K562 (cell line): Measurements from ENCODE around the gene DNAJC6. TPM values are rescaled to one million over a fixed set of nuclear protein-coding genes. Genes with fewer than 3 reads are reported as not detected.

Experiments used
- ATAC-seq: fragments of 200-7000 bp; cut with Tn5 transposase; 3 replicates; pipeline ENCODE4 v1.9.1; 2020; ENCODE audit warnings: moderate library complexity
- BruUV-seq: library from RNA; stranded (reverse); fragments of 400-500 nt; replicated peaks from 2 replicates; lab custom pipeline; 2021; lab: Mats Ljungman, UMichigan
- CTCF ChIA-PET: fragments of 300-600 bp; formaldehyde crosslinking; extraction: SDS; loops from one replicate; lab custom pipeline; 2021; ENCODE audit warnings: low intra/inter-chr PET ratio; lab: Yijun Ruan, JAX
- POLR2A ChIA-PET: fragments of 300-600, 350-650 bp; sonication (Branson Sonifier 250); formaldehyde crosslinking; extraction: SDS; loops from one replicate; lab custom pipeline; 2021; ENCODE audit warnings: antibody characterized with exemption, inconsistent platforms; lab: Yijun Ruan, JAX
- DNase-seq, 4 experiments: peaks; one replicate each; pipeline versions ENCODE4 v3.0.0 to v3.0.0-alpha.2; 2011 to 2018; ENCODE audit warnings: low spot score in 3 of 4, mixed read lengths in 3 of 4; ENCODE audit errors: extremely low read depth in 1 of 4
- FAIRE-seq: peaks from 2 replicates; lab custom pipeline; 2011; peaks lifted over from hg19 to GRCh38; lab: Jason Lieb, UNC
- H2AFZ ChIP-seq: 2 replicates; pipeline ENCODE4 v1.6.0; 2011; ENCODE audit warnings: low read depth, low read length, control low read depth, inconsistent platforms
- H3K27ac ChIP-seq: fragments of 200-600 bp; 3 replicates; pipeline ENCODE4 v1.8.0; 2011; ENCODE audit warnings: low read depth, mild to moderate bottlenecking, control low read depth, inconsistent platforms, low read length, moderate library complexity, mixed read lengths; ENCODE audit errors: extremely low read depth
- H3K27me3 ChIP-seq, 2 experiments: fragments of 300-600 bp in 1 of 2; 2 replicates in 1 of 2; 3 replicates in 1 of 2; pipeline versions ENCODE4 v1.6.0 to v1.8.0; 2011; ENCODE audit warnings: inconsistent platforms in 2 of 2, low read length in 2 of 2, mild to moderate bottlenecking in 1 of 2, mixed read lengths in 1 of 2, moderate library complexity in 1 of 2; ENCODE audit not compliant: control insufficient read depth in 2 of 2, insufficient read depth in 2 of 2
- H3K36me3 ChIP-seq: fragments of 300-600 bp; 3 replicates; pipeline ENCODE4 v1.8.0; 2011; ENCODE audit warnings: mild to moderate bottlenecking, low read length, inconsistent platforms; ENCODE audit not compliant: control insufficient read depth, insufficient read depth
- H3K4me1 ChIP-seq, 2 experiments: fragments of 200-600 bp in 1 of 2; replicated peaks in 1 of 2; 2 replicates in 1 of 2; 3 replicates in 1 of 2; pipeline versions ENCODE4 v1.5.1 to v1.8.0; 2011; ENCODE audit warnings: inconsistent platforms in 2 of 2, low read length in 2 of 2, mild to moderate bottlenecking in 1 of 2, mixed read lengths in 1 of 2, moderate library complexity in 1 of 2; ENCODE audit not compliant: control insufficient read depth in 2 of 2, insufficient read depth in 2 of 2
- H3K4me2 ChIP-seq: 2 replicates; pipeline ENCODE4 v1.6.1; 2011; ENCODE audit warnings: low read length, control low read depth, inconsistent platforms, mixed read lengths; ENCODE audit not compliant: insufficient read depth
- H3K4me3 ChIP-seq: fragments of 200-600 bp; sonication (generic), shearing (Covaris generic); 2 replicates; pipeline ENCODE4 v1.5.1; 2016; ENCODE audit warnings: control low read depth, inconsistent platforms
- H3K79me2 ChIP-seq: fragments of 200-600 bp; 3 replicates; pipeline ENCODE4 v1.8.0; 2011; ENCODE audit warnings: low read length, inconsistent platforms; ENCODE audit not compliant: control insufficient read depth, insufficient read depth
- H3K9ac ChIP-seq, 2 experiments: 2 replicates each; pipeline versions ENCODE4 v1.6.0 to v1.6.1; 2011; ENCODE audit warnings: low read depth in 2 of 2, low read length in 2 of 2, control low read depth in 1 of 2, inconsistent platforms in 1 of 2, mild to moderate bottlenecking in 1 of 2, mixed read lengths in 1 of 2; ENCODE audit not compliant: insufficient read depth in 1 of 2
- H3K9me1 ChIP-seq: one replicate; pipeline ENCODE4 v1.6.0; 2011; ENCODE audit warnings: inconsistent platforms, mild to moderate bottlenecking, low read length, moderate library complexity; ENCODE audit not compliant: control insufficient read depth, insufficient read depth
- H3K9me3 ChIP-seq: replicated peaks from 2 replicates; pipeline ENCODE4 v1.5.1; 2011; ENCODE audit warnings: low read depth, low read length, inconsistent platforms; ENCODE audit not compliant: control insufficient read depth, insufficient read depth
- H4K20me1 ChIP-seq: replicated peaks from 2 replicates; pipeline ENCODE4 v1.6.1; 2011; ENCODE audit warnings: low read length, inconsistent platforms, mixed read lengths; ENCODE audit not compliant: control insufficient read depth, insufficient read depth
- MEIS2 ChIP-seq: fragments of 450-650 bp; IDR thresholded peaks from 2 replicates; pipeline ENCODE4 v1.6.1; 2014; ENCODE audit warnings: mild to moderate bottlenecking; ENCODE audit not compliant: partially characterized antibody
- ZNF354B ChIP-seq: fragments of 250-450 bp; sonication (Bioruptor Pico); IDR thresholded peaks from 2 replicates; pipeline ENCODE4 v1.4.0; 2020
- ZNF707 ChIP-seq: fragments of 250-450 bp; sonication (Bioruptor Pico); conservative IDR thresholded peaks from 2 replicates; pipeline ENCODE4 v1.8.0; 2022; ENCODE audit warnings: inconsistent platforms, mild to moderate bottlenecking, moderate library complexity
- WGBS: fragments of 100-300 bp; shearing (Covaris generic); methylation state at CpG from one replicate; pipeline ENCODE4 v1.1.6; 2016; ENCODE audit warnings: low coverage, mixed read lengths; ENCODE audit not compliant: insufficient coverage; ENCODE audit errors: missing lambda C conversion rate; 5-methylcytosine and 5-hydroxymethylcytosine counted together
- in situ Hi-C: fragments of 300-500 bp; cut with MboI; formaldehyde crosslinking; loops from 4 replicates; pipeline ENCODE4 v1.15.0; 2018; ENCODE audit warnings: inconsistent platforms, mixed read lengths
- intact Hi-C: fragments of 100-400 bp; cut with micrococcal nuclease; formaldehyde crosslinking; loops from 2 replicates; pipeline ENCODE4 v1.14.2; 2022
- polyA plus RNA-seq, 8 experiments: library from polyadenylated mRNA; depleted of rRNA in 4 of 8; stranded (reverse) in 5 of 8; unstranded in 3 of 8; fragments of >200 nt; fragmentation: Nextera tagmentation in 2 of 8; fragmentation: Illumina TruSeq in 1 of 8; extraction: Ambion mirVana in 2 of 8; extraction: Trizol in 1 of 8; gene quantifications; 2 replicates each; pipeline versions ENCODE4 v1.2.1 to v1.2.3, GENCODE V29; 2011 to 2014; ENCODE audit warnings: inconsistent platforms in 1 of 8, missing spikeins in 1 of 8
- total RNA-seq, 7 experiments: library from RNA; depleted of rRNA in 6 of 7; stranded (reverse); fragments of >200 nt in 6 of 7; fragmentation: Illumina TruSeq in 2 of 7; extraction: Trizol in 2 of 7; gene quantifications; 2 replicates each; pipeline versions ENCODE4 v1.2.1 to v1.2.3, GENCODE V29; 2011 to 2021; ENCODE audit warnings: low replicate concordance in 1 of 7

Gene DNAJC6
- total and polyA plus RNA-seq, 9 of the 15 experiments (the other 6 are each of a cell fraction or from before 2014, with no cell fraction given) = 6.7 to 78.7 (median 28.0) TPM

DNA sequence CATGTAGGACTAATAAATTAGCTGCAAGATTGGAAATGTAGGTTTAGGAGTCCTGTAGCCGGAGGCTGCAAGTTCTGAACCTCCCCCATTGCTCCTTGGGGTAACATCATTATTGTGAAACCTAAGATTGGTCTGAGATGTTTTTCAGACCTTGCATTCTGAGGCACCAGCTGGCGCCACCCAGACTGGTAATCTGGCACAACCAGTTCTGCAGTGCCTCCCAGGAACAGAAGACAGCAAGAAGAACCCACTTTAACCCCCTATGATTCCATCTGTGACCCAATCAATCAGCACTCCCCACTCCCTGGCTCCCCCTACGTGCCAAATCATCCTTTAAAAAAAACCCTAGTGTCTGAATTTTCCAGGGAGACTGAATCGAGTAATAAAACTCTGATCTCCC lies 11.6 kb upstream of the DNAJC6 start:
- in situ Hi-C loops = no loop called here
- CTCF ChIA-PET = interaction anchor here (0.6 kb wide), 1 partner anchor 62 kb away, joined by 5 read pairs; no protein-coding TSS in a partner anchor
- Histone ChIP-seq H3K27ac (no peak overlapping the region), H3K27me3 (no peaks in the 10 kb centered on the region), H3K36me3 (peaks cover 44% of the 10 kb centered on the region), H3K9me1 (no peaks in the 10 kb centered on the region), H3K4me2 (no peak overlapping the region), H3K79me2 (peaks cover 82% of the 10 kb centered on the region), H3K9me3 (no peaks in the 10 kb centered on the region), H2AFZ (no peak overlapping the region), H4K20me1 (no peaks in the 10 kb centered on the region), H3K4me1 (peaks cover 4 to 29% of the 10 kb centered on the region in 2 experiments), H3K9ac (no peak overlapping the region), H3K4me3 (no peak overlapping the region)
- no TSS peak for BruUV-seq
- no peak for FAIRE-seq
- intact Hi-C loops = no loop called here
- POLR2A ChIA-PET = interaction anchor here (0.6 to 3.8 kb wide), 3 partner anchors 11 to 46 kb away, joined by 3 to 13 read pairs (median 3); partner anchors contain the start of gene DNAJC6
- 76% methylated on average over 4 of the region's 4 CpGs for WGBS
- DNase-seq = no peak
- no peak for ATAC-seq
- TF ChIP-seq MEIS2 (peak; percentile 14), ZNF707 (CRISPR knock-in tag) (no peak)

DNA sequence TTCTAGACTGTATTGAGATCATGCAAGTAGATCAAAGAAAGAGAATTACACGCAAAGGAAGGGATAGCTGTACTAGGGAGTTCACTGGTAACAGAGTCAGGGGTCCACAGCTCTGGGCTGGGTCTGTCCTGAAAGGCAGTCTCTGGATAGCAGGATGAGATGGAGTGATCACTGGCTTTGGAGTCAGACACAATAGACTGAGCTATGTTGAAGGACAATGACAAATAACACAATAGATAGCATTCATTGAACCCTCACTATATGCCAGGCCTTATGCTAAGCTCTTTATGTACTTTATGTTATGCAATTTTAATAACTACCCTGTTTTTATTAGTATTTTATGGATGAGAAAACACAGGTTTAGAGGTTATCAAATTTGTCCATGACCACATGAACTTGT lies 10.0 kb upstream of the DNAJC6 start:
- no peak overlapping the region for H3K27ac ChIP-seq
- ChIA-PET POLR2A (interaction anchor here (1.7 kb wide), 1 partner anchor 10 kb away, joined by 8 read pairs; the partner anchor contains the start of gene DNAJC6), CTCF (no interaction called here)
- ATAC-seq = no peak
- 0% methylated on average over 1 of the region's 1 CpG for WGBS
- peaks cover 40% of the 10 kb centered on the region; the same call in 2 of the 3 replicates for H3K36me3 ChIP-seq
- no TSS peak for BruUV-seq
- H3K4me2 ChIP-seq = no peak overlapping the region
- no peaks in the 10 kb centered on the region for H3K9me3 ChIP-seq
- no peak overlapping the region for H2AFZ ChIP-seq
- peaks cover 0 to 13% of the 10 kb centered on the region in 2 experiments; a peak in 2 of 5 replicates for H3K4me1 ChIP-seq
- H3K4me3 ChIP-seq = no peak overlapping the region
- H4K20me1 ChIP-seq = no peaks in the 10 kb centered on the region
- no peak for FAIRE-seq
- no peaks in the 10 kb centered on the region for H3K9me1 ChIP-seq
- DNase-seq = no peak
- H3K27me3 ChIP-seq = no peaks in the 10 kb centered on the region
- H3K9ac ChIP-seq = no peak overlapping the region
- in situ Hi-C loops (no loop called here), intact Hi-C loops (no loop called here)
- TF ChIP-seq ZNF354B (CRISPR knock-in tag) = no peak
- peaks cover 79% of the 10 kb centered on the region for H3K79me2 ChIP-seq
